HepG2 (cell line): Measurements from ENCODE around the gene ADAM15. TPM values are rescaled to one million over a fixed set of nuclear protein-coding genes. Genes with fewer than 3 reads are reported as not detected.

Experiments
- ARNT ChIP-seq: fragments of 450-650 bp; IDR thresholded peaks from 2 replicates; pipeline ENCODE4 v1.6.1; 2017
- CBX5 ChIP-seq: sonication (generic); formaldehyde crosslinking; IDR thresholded peaks from 2 replicates; pipeline ENCODE4 v1.4.0; 2020; ENCODE audit warnings: missing genetic modification reagents, borderline replicate concordance
- EHMT2 ChIP-seq: fragments of 200-600 bp; sonication (generic); IDR thresholded peaks from 2 replicates; pipeline ENCODE4 v1.7.0; 2017; ENCODE audit warnings: antibody characterized with exemption, low read depth, low read length, borderline replicate concordance
- FOXK2 ChIP-seq: fragments of 450-650 bp; IDR thresholded peaks from 2 replicates; pipeline ENCODE4 v1.6.1; 2016
- GZF1 ChIP-seq: sonication (generic); formaldehyde crosslinking; IDR thresholded peaks from 2 replicates; pipeline ENCODE4 v1.5.1; 2020; ENCODE audit warnings: mild to moderate bottlenecking, missing genetic modification reagents
- HOXA5 ChIP-seq: sonication (generic); formaldehyde crosslinking; IDR thresholded peaks from 2 replicates; pipeline ENCODE4 v1.4.0; 2020; ENCODE audit warnings: missing genetic modification reagents
- MLLT10 ChIP-seq: sonication (generic); formaldehyde crosslinking; IDR thresholded peaks from 2 replicates; pipeline ENCODE4 v1.4.0; 2020; ENCODE audit warnings: missing genetic modification reagents
- NONO ChIP-seq, 2 experiments: fragments of 450-650 bp in 1 of 2; sonication (generic) in 1 of 2; formaldehyde crosslinking in 1 of 2; IDR thresholded peaks in 1 of 2; conservative IDR thresholded peaks in 1 of 2; 2 replicates each; pipeline versions ENCODE4 v1.6.1 to v1.8.0; 2017 to 2022; ENCODE audit warnings: mild to moderate bottlenecking in 1 of 2, missing genetic modification reagents in 1 of 2, moderate library complexity in 1 of 2
- REPIN1 ChIP-seq: sonication (generic); formaldehyde crosslinking; IDR thresholded peaks from 2 replicates; pipeline ENCODE4 v1.8.0; 2022; ENCODE audit warnings: missing genetic modification reagents, low read depth, mild to moderate bottlenecking, borderline replicate concordance
- SKIL ChIP-seq: sonication (generic); formaldehyde crosslinking; IDR thresholded peaks from 2 replicates; pipeline ENCODE4 v1.8.0; 2022; ENCODE audit warnings: missing genetic modification reagents, mild to moderate bottlenecking, moderate library complexity, borderline replicate concordance
- TIGD3 ChIP-seq: sonication (generic); formaldehyde crosslinking; IDR thresholded peaks from 2 replicates; pipeline ENCODE4 v1.5.1; 2020; ENCODE audit warnings: mild to moderate bottlenecking, missing genetic modification reagents, borderline replicate concordance
- ZFP37 ChIP-seq: sonication (generic); formaldehyde crosslinking; IDR thresholded peaks from 2 replicates; pipeline ENCODE4 v1.4.0; 2020; ENCODE audit warnings: missing genetic modification reagents, borderline replicate concordance
- ZNF570 ChIP-seq: sonication (generic); formaldehyde crosslinking; IDR thresholded peaks from 2 replicates; pipeline ENCODE4 v1.4.0; 2020; ENCODE audit warnings: mild to moderate bottlenecking, missing genetic modification reagents, borderline replicate concordance
- ZNF580 ChIP-seq: IDR thresholded peaks from 2 replicates; pipeline ENCODE4 v1.6.1; 2016; ENCODE audit warnings: low read depth, borderline replicate concordance
- ZNF678 ChIP-seq: sonication (generic); formaldehyde crosslinking; IDR thresholded peaks from 2 replicates; pipeline ENCODE4 v1.4.0; 2020; ENCODE audit warnings: mild to moderate bottlenecking, missing genetic modification reagents
- ZNF720 ChIP-seq: sonication (generic); formaldehyde crosslinking; IDR thresholded peaks from 2 replicates; pipeline ENCODE4 v1.4.0; 2020; ENCODE audit warnings: missing genetic modification reagents
- ZNF768 ChIP-seq: sonication (generic); formaldehyde crosslinking; IDR thresholded peaks from 2 replicates; pipeline ENCODE4 v1.4.0; 2020; ENCODE audit warnings: missing genetic modification reagents
- ZNF772 ChIP-seq: sonication (generic); formaldehyde crosslinking; IDR thresholded peaks from 2 replicates; pipeline ENCODE4 v1.5.0; 2020; ENCODE audit warnings: mild to moderate bottlenecking, missing genetic modification reagents
- ZXDC ChIP-seq: sonication (generic); formaldehyde crosslinking; IDR thresholded peaks from 2 replicates; pipeline ENCODE4 v1.5.0; 2020; ENCODE audit warnings: mild to moderate bottlenecking, missing genetic modification reagents
- polyA plus RNA-seq, 8 experiments: library from polyadenylated mRNA; depleted of rRNA in 3 of 8; stranded (reverse) in 7 of 8; unstranded in 1 of 8; fragments of >200 nt; fragmentation: Illumina TruSeq in 4 of 8; extraction: Trizol in 4 of 8; gene quantifications; 2 replicates each; pipeline versions ENCODE4 v1.2.1 to v1.2.3, GENCODE V29; 2011 to 2016; ENCODE audit warnings: low read depth in 4 of 8, missing spikeins in 1 of 8, mixed read lengths in 1 of 8; ENCODE audit not compliant: insufficient read depth in 1 of 8
- total RNA-seq, 5 experiments: library from RNA; depleted of rRNA; stranded (reverse); fragments of >200 nt; fragmentation: Illumina TruSeq; extraction: Trizol; gene quantifications; 2 replicates each; pipeline ENCODE4 v1.2.3, GENCODE V29; 2016; ENCODE audit warnings: low read depth in 1 of 5
- TF ChIP-seq, protein P1 (sequence below): IDR thresholded peaks from 2 replicates; pipeline ENCODE4 v1.6.1; 2016; ENCODE audit warnings: missing genetic modification reagents, missing compliant biosample characterization

ADAM15 gene
- total and polyA plus RNA-seq, 2 of the 13 experiments (the other 11 are each of a cell fraction or from before 2014, with no cell fraction given), result 17.9 to 25.6 TPM

GRCh38 chr1:155091071-155092051, 40.2 kb downstream of the ADAM15 start (continued):
- TF ChIP-seq, protein P1, sequence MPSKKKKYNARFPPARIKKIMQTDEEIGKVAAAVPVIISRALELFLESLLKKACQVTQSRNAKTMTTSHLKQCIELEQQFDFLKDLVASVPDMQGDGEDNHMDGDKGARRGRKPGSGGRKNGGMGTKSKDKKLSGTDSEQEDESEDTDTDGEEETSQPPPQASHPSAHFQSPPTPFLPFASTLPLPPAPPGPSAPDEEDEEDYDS (CRISPR knock-in tag), result 0 out of 2 replicates have a peak, but pooled peaks have one; percentile 44
- TF ChIP-seq ZNF678 (CRISPR knock-in tag) (no peak), MLLT10 (CRISPR knock-in tag) (no peak), CBX5 (CRISPR knock-in tag) (no peak; the same call in 1 of the 2 replicates), ZNF570 (no peak), FOXK2 (peak; percentile 92), ZNF720 (no peak), TIGD3 (0 out of 2 replicates have a peak, but pooled peaks have one; percentile 41), ARNT (no peak), GZF1 (CRISPR knock-in tag) (no peak), ZXDC (no peak), ZFP37 (CRISPR knock-in tag) (no peak), ZNF768 (CRISPR knock-in tag) (0 out of 2 replicates have a peak, but pooled peaks have one; percentile 41), ZNF772 (CRISPR knock-in tag) (0 out of 2 replicates have a peak, but pooled peaks have one; percentile 50), REPIN1 (CRISPR knock-in tag) (peak; percentile 83; the same call in 1 of the 2 replicates), ZNF580 (CRISPR knock-in tag) (peak; percentile 95), SKIL (CRISPR knock-in tag) (no peak; the same call in 1 of the 2 replicates), HOXA5 (CRISPR knock-in tag) (peak; percentile 55; the same call in 1 of the 2 replicates), NONO (IDR thresholded peaks at IDR 0.05) (no peak), NONO (CRISPR knock-in tag; conservative IDR thresholded peaks at IDR 0.05) (peak; percentile 78; the same call in 1 of the 2 replicates), EHMT2 (no peak)
